Stomach (tissue), 9 donors: ENCODE results near the gene TTC33. TPM values are rescaled to one million over a fixed set of nuclear protein-coding genes. Genes with fewer than 3 reads are reported as not detected.

Experiments used
- DNase-seq, 2 donors: peaks; one replicate each; pipeline versions ENCODE4 v3.0.0 to v3.0.0-alpha.2; 2013 to 2019
- H3K27ac ChIP-seq, 5 donors: fragments of 200-600 bp in 4 of 5; sonication (generic) in 4 of 5; one replicate each; pipeline ENCODE4 v1.5.1; 2013 to 2019; ENCODE audit warnings: mild to moderate bottlenecking in 1 of 5, moderate library complexity in 1 of 5
- H3K27me3 ChIP-seq, 3 donors: fragments of 200-600 bp; sonication (generic); one replicate each; pipeline ENCODE4 v1.5.1; 2017 to 2019; ENCODE audit warnings: mixed run types in 1 of 3
- H3K36me3 ChIP-seq, 4 donors: fragments of 200-600 bp; sonication (generic); 1 replicate in 3 of 4; 2 replicates in 1 of 4; pipeline ENCODE4 v1.5.1; 2016 to 2019
- H3K4me1 ChIP-seq, 4 donors: fragments of 200-600 bp; sonication (generic); one replicate each; pipeline ENCODE4 v1.5.1; 2016 to 2019
- H3K4me3 ChIP-seq, 4 donors: fragments of 200-600 bp; sonication (generic) in 3 of 4; one replicate each; pipeline ENCODE4 v1.5.1; 2016 to 2019; ENCODE audit warnings: mild to moderate bottlenecking in 1 of 4
- H3K9me3 ChIP-seq, 4 donors: fragments of 200-600 bp; sonication (generic); one replicate each; pipeline ENCODE4 v1.5.1; 2016 to 2019
- EP300 ChIP-seq: sonication (generic); formaldehyde crosslinking; IDR thresholded peaks from one replicate; pipeline ENCODE4 v1.6.1; 2017; ENCODE audit warnings: antibody characterized with exemption
- POLR2A ChIP-seq, 4 donors: fragments of 450-650 bp; IDR thresholded peaks; one replicate each; pipeline ENCODE4 v1.6.1; 2016; ENCODE audit warnings: antibody characterized with exemption in 4 of 4, control low read depth in 2 of 4, mild to moderate bottlenecking in 1 of 4, moderate library complexity in 1 of 4
- POLR2AphosphoS5 ChIP-seq, 3 donors: sonication (generic); formaldehyde crosslinking; IDR thresholded peaks; one replicate each; pipeline ENCODE4 v1.6.1; 2016; ENCODE audit warnings: antibody characterized with exemption in 3 of 3
- WGBS, 5 donors: extraction: QIAGEN DNeasy Blood & Tissue Kit in 3 of 5; methylation state at CpG; one replicate each; pipeline versions ENCODE4 v1.1.5 to v1.1.7; 2013 to 2018; 5-methylcytosine and 5-hydroxymethylcytosine counted together
- intact Hi-C: fragments of 100-400 bp; cut with DNase I; formaldehyde crosslinking; loops from one replicate; pipeline ENCODE4 v1.15.1; 2023; ENCODE audit warnings: low total_unique reads
- polyA plus RNA-seq, 3 donors: library from polyadenylated mRNA; stranded (reverse); fragments of 200-250 nt; gene quantifications; one replicate each; pipeline ENCODE4 v1.2.3, GENCODE V29; 2013
- total RNA-seq, 5 donors: library from RNA; depleted of rRNA; stranded (reverse); fragments of >200 nt; gene quantifications; one replicate each; pipeline versions ENCODE4 v1.1.0 to v1.2.3, GENCODE V29; 2014 to 2016
- TF ChIP-seq, protein P1 (sequence below), 7 experiments: fragments of 450-650 bp in 4 of 7; fragments of 200-600 bp in 3 of 7; sonication (generic) in 3 of 7; IDR thresholded peaks; one replicate each; pipeline ENCODE4 v1.5.1; 2016 to 2019; ENCODE audit warnings: antibody characterized with exemption in 7 of 7, control low read depth in 2 of 7, mild to moderate bottlenecking in 1 of 7
- donor health status: healthy with polysubstance abuse.
- donor health status: Bipolar disorder and iron deficiency.
- donor health status: healthy.

TTC33 gene
- total and polyA plus RNA-seq, 8 donors: 0.29 to 41.5 (median 7.3) TPM

- Histone ChIP-seq H3K27me3 (no peaks in the 10 kb centered on the region), H3K27ac (no peak overlapping the region), H3K4me3 (no peak overlapping the region), H3K9me3 (no peaks in the 10 kb centered on the region), H3K36me3 (no peaks in the 10 kb centered on the region), H3K4me1 (peaks cover 0 to under 1% (median 0%) of the 10 kb centered on the region in 4 donors)
- TF ChIP-seq POLR2A (IDR thresholded peaks at IDR 0.05) (no peak), EP300 (no peak), POLR2AphosphoS5 (IDR thresholded peaks at IDR 0.05) (no peak)
- TF ChIP-seq, protein P1, sequence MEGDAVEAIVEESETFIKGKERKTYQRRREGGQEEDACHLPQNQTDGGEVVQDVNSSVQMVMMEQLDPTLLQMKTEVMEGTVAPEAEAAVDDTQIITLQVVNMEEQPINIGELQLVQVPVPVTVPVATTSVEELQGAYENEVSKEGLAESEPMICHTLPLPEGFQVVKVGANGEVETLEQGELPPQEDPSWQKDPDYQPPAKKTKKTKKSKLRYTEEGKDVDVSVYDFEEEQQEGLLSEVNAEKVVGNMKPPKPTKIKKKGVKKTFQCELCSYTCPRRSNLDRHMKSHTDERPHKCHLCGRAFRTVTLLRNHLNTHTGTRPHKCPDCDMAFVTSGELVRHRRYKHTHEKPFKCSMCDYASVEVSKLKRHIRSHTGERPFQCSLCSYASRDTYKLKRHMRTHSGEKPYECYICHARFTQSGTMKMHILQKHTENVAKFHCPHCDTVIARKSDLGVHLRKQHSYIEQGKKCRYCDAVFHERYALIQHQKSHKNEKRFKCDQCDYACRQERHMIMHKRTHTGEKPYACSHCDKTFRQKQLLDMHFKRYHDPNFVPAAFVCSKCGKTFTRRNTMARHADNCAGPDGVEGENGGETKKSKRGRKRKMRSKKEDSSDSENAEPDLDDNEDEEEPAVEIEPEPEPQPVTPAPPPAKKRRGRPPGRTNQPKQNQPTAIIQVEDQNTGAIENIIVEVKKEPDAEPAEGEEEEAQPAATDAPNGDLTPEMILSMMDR (IDR thresholded peaks at IDR 0.05): no peak
- no peak for DNase-seq
- WGBS, 5 donors: 61 to 85% (median 70%) methylated on average over 1 of the region's 1 CpG
- intact Hi-C loops: no loop called here
Observed at GRCh38 chr5:40491644-40492043, 264.1 kb downstream of the TTC33 start.

- TF ChIP-seq, protein P1 (IDR thresholded peaks at IDR 0.05): no peak
- no peak for TF ChIP-seq POLR2AphosphoS5 (IDR thresholded peaks at IDR 0.05)
- no peak for TF ChIP-seq EP300
- TF ChIP-seq POLR2A (IDR thresholded peaks at IDR 0.05): no peak
- intact Hi-C loops: no loop called here
- peaks cover 0 to 11% (median 0%) of the 10 kb centered on the region in 4 donors for H3K4me1 ChIP-seq
- H3K27ac ChIP-seq: no peak overlapping the region
- H3K36me3 ChIP-seq: no peaks in the 10 kb centered on the region
- no peak for DNase-seq
- no peaks in the 10 kb centered on the region for H3K27me3 ChIP-seq
- no peaks in the 10 kb centered on the region for H3K9me3 ChIP-seq
- WGBS, 5 donors: 49 to 68% (median 59%) methylated on average over 4 of the region's 4 CpGs
- no peak overlapping the region for H3K4me3 ChIP-seq
Observed at GRCh38 chr5:40490464-40491111, 265.2 kb downstream of the TTC33 start.

GRCh38 chr5:40489421-40489820, 266.3 kb downstream of the TTC33 start:
- intact Hi-C loops: no loop called here
- WGBS, 5 donors: 72 to 83% (median 73%) methylated on average over 3 of the region's 3 CpGs
- Histone ChIP-seq H3K4me1 (peaks cover 0 to 15% (median 0%) of the 10 kb centered on the region in 4 donors), H3K9me3 (no peaks in the 10 kb centered on the region), H3K27me3 (no peaks in the 10 kb centered on the region), H3K27ac (no peak overlapping the region), H3K4me3 (no peak overlapping the region), H3K36me3 (no peaks in the 10 kb centered on the region)
- TF ChIP-seq, protein P1 (IDR thresholded peaks at IDR 0.05): no peak
- no peak for TF ChIP-seq POLR2AphosphoS5 (IDR thresholded peaks at IDR 0.05)
- no peak for TF ChIP-seq EP300
- no peak for TF ChIP-seq POLR2A (IDR thresholded peaks at IDR 0.05)
- DNase-seq: no peak

GRCh38 chr5:40486437-40487275, 269.1 kb downstream of the TTC33 start:
- Histone ChIP-seq H3K36me3 (no peaks in the 10 kb centered on the region), H3K4me1 (peaks cover 0 to 15% (median 0%) of the 10 kb centered on the region in 4 donors), H3K9me3 (no peaks in the 10 kb centered on the region), H3K27me3 (no peaks in the 10 kb centered on the region), H3K27ac (no peak overlapping the region), H3K4me3 (no peak overlapping the region)
- TF ChIP-seq POLR2A (IDR thresholded peaks at IDR 0.05): no peak
- TF ChIP-seq POLR2AphosphoS5 (IDR thresholded peaks at IDR 0.05): no peak
- WGBS, 5 donors: 66 to 87% (median 81%) methylated on average over 4 of the region's 4 CpGs
- DNase-seq: peak in 1 of 2 donors; percentile 23
- intact Hi-C loops: no loop called here
